Cardiac muscle cell (in vitro differentiated cells and primary cell): ENCODE results near the gene NFKBIZ. TPM values are rescaled to one million over a fixed set of nuclear protein-coding genes. Genes with fewer than 3 reads are reported as not detected.

Experiments used
- DNase-seq, 2 donors: peaks; one replicate each; pipeline versions ENCODE4 v3.0.0 to v3.0.0-alpha.2; 2010 to 2017; ENCODE audit warnings: low read depth in 1 of 2, low spot score in 1 of 2
- H3K27ac ChIP-seq: fragments of 200-600 bp; sonication (generic); 2 replicates; pipeline ENCODE4 v1.5.1; 2016
- H3K27me3 ChIP-seq: fragments of 200-600 bp; sonication (generic); 2 replicates; pipeline ENCODE4 v1.6.0; 2016; ENCODE audit warnings: control low read depth
- H3K36me3 ChIP-seq: fragments of 200-600 bp; sonication (generic); 2 replicates; pipeline ENCODE4 v1.5.1; 2016; ENCODE audit warnings: control low read depth
- H3K4me1 ChIP-seq: fragments of 200-600 bp; sonication (generic); 2 replicates; pipeline ENCODE4 v1.8.1; 2017; ENCODE audit warnings: low read depth, mild to moderate bottlenecking, mixed run types
- H3K4me3 ChIP-seq: fragments of 200-600 bp; sonication (generic); 2 replicates; pipeline ENCODE4 v1.5.1; 2016; ENCODE audit warnings: mild to moderate bottlenecking
- H3K9me3 ChIP-seq: fragments of 200-600 bp; sonication (generic); 2 replicates; pipeline ENCODE4 v1.5.1; 2017; ENCODE audit warnings: low read depth, mild to moderate bottlenecking, control low read depth
- CTCF ChIP-seq: IDR thresholded peaks from 2 replicates; pipeline ENCODE4 v1.5.1; 2012; ENCODE audit warnings: low read depth, mild to moderate bottlenecking, low read length
- polyA plus RNA-seq: library from polyadenylated mRNA; unstranded; fragments of >200 nt; fragmentation: Nextera tagmentation; extraction: Ambion mirVana; gene quantifications from 2 replicates; pipeline ENCODE4 v1.2.1, GENCODE V29; 2016
- total RNA-seq: library from RNA; depleted of rRNA; stranded (reverse); fragments of >200 nt; gene quantifications from 2 replicates; pipeline ENCODE4 v1.2.3, GENCODE V29; 2016

NFKBIZ gene
- total and polyA plus RNA-seq, 2 experiments from 2014 or later, result 15.4 to 86.5 TPM

GRCh38 chr3:101873619-101874018 is 24.3 kb downstream of the NFKBIZ start:
- Histone ChIP-seq H3K4me3 (no peak overlapping the region), H3K27me3 (no peaks in the 10 kb centered on the region), H3K36me3 (no peaks in the 10 kb centered on the region), H3K9me3 (no peaks in the 10 kb centered on the region), H3K4me1 (peaks cover 14% of the 10 kb centered on the region), H3K27ac (no peak overlapping the region)
- no peak for TF ChIP-seq CTCF
- DNase-seq, result no peak

GRCh38 chr3:101876142-101876541 is 26.8 kb downstream of the NFKBIZ start:
- no peak for DNase-seq
- H3K4me3 ChIP-seq, result no peak overlapping the region

DNA sequence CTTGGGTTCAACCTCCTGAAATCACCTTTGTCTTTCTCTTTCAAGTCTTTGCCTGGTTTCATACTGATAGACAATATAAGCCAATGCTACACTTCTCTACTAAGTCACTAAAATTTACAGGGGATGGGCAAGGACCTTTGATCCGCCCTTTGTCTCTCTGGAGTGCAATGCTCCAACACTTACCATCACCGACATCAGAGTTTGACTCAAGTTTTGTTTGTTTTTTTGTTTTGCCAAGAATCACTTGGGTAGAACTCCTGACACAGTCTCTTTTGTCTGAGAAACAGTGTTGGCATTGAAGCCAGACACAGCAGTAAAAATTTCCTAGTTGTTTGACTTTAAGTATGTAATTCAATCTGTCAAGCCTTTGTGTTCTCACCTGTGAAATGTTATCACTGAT is 29.3 kb downstream of the NFKBIZ start:
- TF ChIP-seq CTCF, result no peak
- no peak overlapping the region for H3K4me3 ChIP-seq
- no peaks in the 10 kb centered on the region for H3K9me3 ChIP-seq
- H3K36me3 ChIP-seq, result no peaks in the 10 kb centered on the region
- H3K27me3 ChIP-seq, result no peaks in the 10 kb centered on the region
- no peak overlapping the region for H3K27ac ChIP-seq
- no peak for DNase-seq
- H3K4me1 ChIP-seq, result peaks cover 10% of the 10 kb centered on the region

More at GRCh38 chr3:101876142-101876541, 26.8 kb downstream of the NFKBIZ start:
- Histone ChIP-seq H3K36me3 (no peaks in the 10 kb centered on the region), H3K4me1 (peaks cover 17% of the 10 kb centered on the region), H3K27ac (no peak overlapping the region), H3K27me3 (no peaks in the 10 kb centered on the region), H3K9me3 (no peaks in the 10 kb centered on the region)
- TF ChIP-seq CTCF, result no peak

GRCh38 chr3:101879102-101879501 is 29.8 kb downstream of the NFKBIZ start:
- Histone ChIP-seq H3K9me3 (no peaks in the 10 kb centered on the region), H3K36me3 (no peaks in the 10 kb centered on the region), H3K27ac (no peak overlapping the region), H3K4me3 (no peak overlapping the region), H3K27me3 (no peaks in the 10 kb centered on the region), H3K4me1 (peaks cover 8% of the 10 kb centered on the region)
- DNase-seq, result no peak
- no peak for TF ChIP-seq CTCF

GRCh38 chr3:101879623-101880284 is 30.4 kb downstream of the NFKBIZ start:
- H3K27me3 ChIP-seq, result no peaks in the 10 kb centered on the region
- no peak for TF ChIP-seq CTCF
- no peak overlapping the region for H3K27ac ChIP-seq
- no peak for DNase-seq
- H3K4me1 ChIP-seq, result peaks cover 8% of the 10 kb centered on the region
- no peaks in the 10 kb centered on the region for H3K36me3 ChIP-seq
- no peaks in the 10 kb centered on the region for H3K9me3 ChIP-seq
- no peak overlapping the region for H3K4me3 ChIP-seq
